IMR-90 (cell line): ENCODE data around the gene KRTAP4-12. TPM values are rescaled to one million over a fixed set of nuclear protein-coding genes. Genes with fewer than 3 reads are reported as not detected.

Source experiments
- polyA plus RNA-seq, 3 experiments: library from polyadenylated mRNA; depleted of rRNA; stranded (reverse); fragments of >200 nt; gene quantifications; 2 replicates each; pipeline ENCODE4 v1.2.3, GENCODE V29; 2012; ENCODE audit warnings: low replicate concordance in 1 of 3
- total RNA-seq: library from RNA; depleted of rRNA; stranded (reverse); fragments of >200 nt; gene quantifications from 2 replicates; pipeline ENCODE4 v1.2.3, GENCODE V29; 2012; rRNA removed

KRTAP4-12 gene
- total and polyA plus RNA-seq, 2 of the 4 experiments (the other 2 are of a cell fraction), result 0.18 to 1.1 TPM

Other genes with a start within 250 kb of the KRTAP4-12 start
Only the 30 nearest of the 39 such genes appear.
- not detected in 2 replicates for gene KRT40, start 139.9 kb downstream of the KRTAP4-12 start, total RNA-seq
- not detected in 2 replicates for gene KRT40, start 139.9 kb downstream of the KRTAP4-12 start, polyA plus RNA-seq (2012; rRNA removed)
- gene KRTAP3-3, start 130.0 kb downstream of the KRTAP4-12 start, total RNA-seq, result not detected in 2 replicates
- gene KRTAP3-3, start 130.0 kb downstream of the KRTAP4-12 start, polyA plus RNA-seq (2012; rRNA removed), result not detected in 2 replicates
- not detected in 2 replicates for gene KRTAP3-2, start 124.3 kb downstream of the KRTAP4-12 start, total RNA-seq
- not detected in 2 replicates for gene KRTAP3-2, start 124.3 kb downstream of the KRTAP4-12 start, polyA plus RNA-seq (2012; rRNA removed)
- not detected in 2 replicates for gene KRTAP3-1, start 115.1 kb downstream of the KRTAP4-12 start, total RNA-seq
- not detected in 2 replicates for gene KRTAP3-1, start 115.1 kb downstream of the KRTAP4-12 start, polyA plus RNA-seq (2012; rRNA removed)
- gene KRTAP1-5, start 97.0 kb downstream of the KRTAP4-12 start, total RNA-seq, result 33.1 and 34.8 TPM in 2 replicates
- gene KRTAP1-5, start 97.0 kb downstream of the KRTAP4-12 start, polyA plus RNA-seq (2012; rRNA removed), result 27.0 and 35.9 TPM in 2 replicates
- not detected in 2 replicates for gene KRTAP1-4, start 94.0 kb downstream of the KRTAP4-12 start, total RNA-seq
- not detected in 2 replicates for gene KRTAP1-4, start 94.0 kb downstream of the KRTAP4-12 start, polyA plus RNA-seq (2012; rRNA removed)
- gene KRTAP1-3, start 89.3 kb downstream of the KRTAP4-12 start, total RNA-seq, result not detected in 2 replicates
- not detected in 2 replicates for gene KRTAP1-3, start 89.3 kb downstream of the KRTAP4-12 start, polyA plus RNA-seq (2012; rRNA removed)
- 0.83 and 0.90 TPM in 2 replicates for gene KRTAP1-1, start 82.7 kb downstream of the KRTAP4-12 start, total RNA-seq
- gene KRTAP1-1, start 82.7 kb downstream of the KRTAP4-12 start, polyA plus RNA-seq (2012; rRNA removed), result 1.2 and 1.5 TPM in 2 replicates
- gene KRTAP2-1, start 76.9 kb downstream of the KRTAP4-12 start, total RNA-seq, result not detected in 2 replicates
- gene KRTAP2-1, start 76.9 kb downstream of the KRTAP4-12 start, polyA plus RNA-seq (2012; rRNA removed), result not detected in 2 replicates
- gene KRTAP2-2, start 69.0 kb downstream of the KRTAP4-12 start, total RNA-seq, result not detected in 2 replicates
- 0.17 TPM in 1 of 2 replicates, not detected in the other for gene KRTAP2-2, start 69.0 kb downstream of the KRTAP4-12 start, polyA plus RNA-seq (2012; rRNA removed)
- gene KRTAP2-3, start 64.1 kb downstream of the KRTAP4-12 start, total RNA-seq, result 1.4 TPM in 2 replicates
- gene KRTAP2-3, start 64.1 kb downstream of the KRTAP4-12 start, polyA plus RNA-seq (2012; rRNA removed), result 35.2 and 35.6 TPM in 2 replicates
- not detected in 2 replicates for gene KRTAP2-4, start 58.3 kb downstream of the KRTAP4-12 start, total RNA-seq
- not detected in 2 replicates for gene KRTAP2-4, start 58.3 kb downstream of the KRTAP4-12 start, polyA plus RNA-seq (2012; rRNA removed)
- not detected in 2 replicates for gene KRTAP4-7, start 40.0 kb downstream of the KRTAP4-12 start, total RNA-seq
- gene KRTAP4-7, start 40.0 kb downstream of the KRTAP4-12 start, polyA plus RNA-seq (2012; rRNA removed), result 0.11 TPM in 1 of 2 replicates, not detected in the other
- not detected in 2 replicates for gene KRTAP4-8, start 26.0 kb downstream of the KRTAP4-12 start, total RNA-seq
- gene KRTAP4-8, start 26.0 kb downstream of the KRTAP4-12 start, polyA plus RNA-seq (2012; rRNA removed), result not detected in 2 replicates
- gene KRTAP4-16, start 22.0 kb downstream of the KRTAP4-12 start, total RNA-seq, result not detected in 2 replicates
- not detected in 2 replicates for gene KRTAP4-16, start 22.0 kb downstream of the KRTAP4-12 start, polyA plus RNA-seq (2012; rRNA removed)
- gene KRTAP4-9, start 18.8 kb downstream of the KRTAP4-12 start, total RNA-seq, result not detected in 2 replicates
- 0.24 TPM in 2 replicates for gene KRTAP4-9, start 18.8 kb downstream of the KRTAP4-12 start, polyA plus RNA-seq (2012; rRNA removed)
- not detected in 2 replicates for gene KRTAP4-11, start 5.8 kb downstream of the KRTAP4-12 start, total RNA-seq
- not detected in 2 replicates for gene KRTAP4-11, start 5.8 kb downstream of the KRTAP4-12 start, polyA plus RNA-seq (2012; rRNA removed)
- not detected in 2 replicates for gene KRTAP4-6, start 16.4 kb upstream of the KRTAP4-12 start, total RNA-seq
- gene KRTAP4-6, start 16.4 kb upstream of the KRTAP4-12 start, polyA plus RNA-seq (2012; rRNA removed), result not detected in 2 replicates
- gene KRTAP4-5, start 25.6 kb upstream of the KRTAP4-12 start, total RNA-seq, result not detected in 2 replicates
- not detected in 2 replicates for gene KRTAP4-5, start 25.6 kb upstream of the KRTAP4-12 start, polyA plus RNA-seq (2012; rRNA removed)
- not detected in 2 replicates for gene KRTAP4-4, start 36.6 kb upstream of the KRTAP4-12 start, total RNA-seq
- not detected in 2 replicates for gene KRTAP4-4, start 36.6 kb upstream of the KRTAP4-12 start, polyA plus RNA-seq (2012; rRNA removed)
- gene KRTAP4-3, start 44.0 kb upstream of the KRTAP4-12 start, total RNA-seq, result not detected in 2 replicates
- not detected in 2 replicates for gene KRTAP4-3, start 44.0 kb upstream of the KRTAP4-12 start, polyA plus RNA-seq (2012; rRNA removed)
- not detected in 2 replicates for gene KRTAP4-2, start 54.0 kb upstream of the KRTAP4-12 start, total RNA-seq
- not detected in 2 replicates for gene KRTAP4-2, start 54.0 kb upstream of the KRTAP4-12 start, polyA plus RNA-seq (2012; rRNA removed)
- gene KRTAP4-1, start 60.7 kb upstream of the KRTAP4-12 start, total RNA-seq, result not detected in 2 replicates
- not detected in 2 replicates for gene KRTAP4-1, start 60.7 kb upstream of the KRTAP4-12 start, polyA plus RNA-seq (2012; rRNA removed)
- not detected in 2 replicates for gene KRTAP9-1, start 65.7 kb upstream of the KRTAP4-12 start, total RNA-seq
- not detected in 2 replicates for gene KRTAP9-1, start 65.7 kb upstream of the KRTAP4-12 start, polyA plus RNA-seq (2012; rRNA removed)
- gene KRTAP9-2, start 102.5 kb upstream of the KRTAP4-12 start, total RNA-seq, result not detected in 2 replicates
- gene KRTAP9-2, start 102.5 kb upstream of the KRTAP4-12 start, polyA plus RNA-seq (2012; rRNA removed), result not detected in 2 replicates
- gene KRTAP9-3, start 108.3 kb upstream of the KRTAP4-12 start, total RNA-seq, result not detected in 2 replicates
- not detected in 2 replicates for gene KRTAP9-3, start 108.3 kb upstream of the KRTAP4-12 start, polyA plus RNA-seq (2012; rRNA removed)
- gene KRTAP9-8, start 113.8 kb upstream of the KRTAP4-12 start, total RNA-seq, result not detected in 2 replicates
- gene KRTAP9-8, start 113.8 kb upstream of the KRTAP4-12 start, polyA plus RNA-seq (2012; rRNA removed), result not detected in 2 replicates
- not detected in 2 replicates for gene KRTAP9-4, start 125.5 kb upstream of the KRTAP4-12 start, total RNA-seq
- not detected in 2 replicates for gene KRTAP9-4, start 125.5 kb upstream of the KRTAP4-12 start, polyA plus RNA-seq (2012; rRNA removed)
- not detected in 2 replicates for gene KRTAP9-9, start 131.2 kb upstream of the KRTAP4-12 start, total RNA-seq
- not detected in 2 replicates for gene KRTAP9-9, start 131.2 kb upstream of the KRTAP4-12 start, polyA plus RNA-seq (2012; rRNA removed)
- gene KRTAP9-6, start 141.2 kb upstream of the KRTAP4-12 start, total RNA-seq, result not detected in 2 replicates
- not detected in 2 replicates for gene KRTAP9-6, start 141.2 kb upstream of the KRTAP4-12 start, polyA plus RNA-seq (2012; rRNA removed)